Mammary microvascular endothelial cell (primary cell): Measurements from ENCODE around the gene GRAMD1C. TPM values are rescaled to one million over a fixed set of nuclear protein-coding genes. Genes with fewer than 3 reads are reported as not detected.

Experiments used
- total RNA-seq: library from RNA; depleted of rRNA; stranded (reverse); fragments of >200 nt; gene quantifications from 2 replicates; pipeline ENCODE4 v1.2.3, GENCODE V29; 2015

Gene GRAMD1C
- 18.3 and 20.1 TPM in 2 replicates for total RNA-seq

DNA sequence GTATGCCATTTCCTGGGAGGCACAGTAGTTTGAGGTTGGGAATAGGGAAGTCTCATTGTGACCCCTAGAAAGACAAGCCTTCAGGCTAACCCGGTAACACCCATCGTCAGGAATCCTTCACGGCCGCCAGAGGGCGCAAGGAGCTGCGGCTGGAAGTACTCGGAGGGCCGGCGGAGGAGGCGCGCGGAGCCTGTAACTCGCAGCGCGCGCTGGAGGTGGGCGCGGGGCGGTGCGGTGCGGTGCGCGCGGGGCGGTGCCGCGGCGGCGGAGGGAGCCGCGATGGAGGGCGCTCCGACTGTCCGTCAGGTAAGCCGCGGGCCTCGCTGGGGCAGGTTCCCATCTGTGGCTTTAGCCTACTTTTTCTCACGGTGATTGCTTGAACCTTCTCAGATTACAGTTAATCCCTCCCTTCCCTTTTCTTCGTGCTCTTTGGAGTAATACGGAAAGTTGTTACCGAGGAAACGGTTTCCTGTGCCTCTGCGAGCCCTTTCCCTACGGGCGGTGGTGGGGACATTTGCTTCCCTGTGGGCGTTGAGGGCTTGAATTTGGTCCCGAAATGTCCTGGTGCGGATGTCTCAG is at the start of gene GRAMD1C:
GRAMD1C (plus strand) TSS at position 158 of the 579 bp plus-strand sequence; CDS start at position 280, 122 bp downstream.

GRCh38 chr3:113947372-113948014 is 108.9 kb downstream of the GRAMD1C start, which contains the start of gene ZDHHC23:
ZDHHC23 (plus strand) TSS chr3:113948013; CDS start chr3:113948803, 790 bp downstream.

Other genes starting within 250 kb of the GRAMD1C start
- gene USF3, start 142.1 kb upstream of the GRAMD1C start, total RNA-seq = 6.5 and 10.2 TPM in 2 replicates
- gene NAA50, start 92.5 kb upstream of the GRAMD1C start, total RNA-seq = 171 and 216 TPM in 2 replicates
- 78.7 and 86.9 TPM in 2 replicates for gene ATP6V1A, start 91.8 kb upstream of the GRAMD1C start, total RNA-seq
- gene ZDHHC23, start 109.2 kb downstream of the GRAMD1C start, total RNA-seq = 2.0 and 3.3 TPM in 2 replicates
- gene CCDC191, start 217.7 kb downstream of the GRAMD1C start, total RNA-seq = 0.44 and 0.80 TPM in 2 replicates
- 22.3 and 22.8 TPM in 2 replicates for gene QTRT2, start 217.9 kb downstream of the GRAMD1C start, total RNA-seq